ENCODE results near the gene INTS3.

Gene INTS3

GRCh38 chr1:153793973-153794615, 66.2 kb downstream of the INTS3 start:
- 85% methylated on average over 12 of the region's 12 CpGs for WGBS
- H3K27ac ChIP-seq (ENCODE audit: low read depth, low read length), result peak overlapping the region; percentile 52; the same call in 1 of the 2 replicates

GRCh38 chr1:153794624-153795329, 66.9 kb downstream of the INTS3 start:
- WGBS, result 52% methylated on average over 14 of the region's 14 CpGs
- H3K9ac ChIP-seq (ENCODE audit: low read depth, low read length), result peak overlapping the region; percentile 51
- H3K27me3 ChIP-seq (ENCODE audit: insufficient read depth, low read length), result no peaks in the 10 kb centered on the region
- H3K27ac ChIP-seq (ENCODE audit: low read depth, low read length), result peak overlapping the region; percentile 26; the same call in 1 of the 2 replicates
- H3K4me3 ChIP-seq (ENCODE audit: low read length), result peak overlapping the region; percentile 14; the same call in 1 of the 2 replicates
- H3K9me3 ChIP-seq (ENCODE audit: insufficient read depth, low read depth, low read length), result no peaks in the 10 kb centered on the region
- H3K4me1 ChIP-seq (ENCODE audit: insufficient read depth, low read length), result peaks cover 24% of the 10 kb centered on the region
- no peaks in the 10 kb centered on the region for H3K36me3 ChIP-seq (ENCODE audit: insufficient read depth, low read length)

More at GRCh38 chr1:153793973-153794615, 66.2 kb downstream of the INTS3 start:
- H3K4me3 ChIP-seq (ENCODE audit: low read length), result peak overlapping the region; percentile 14; the same call in 1 of the 2 replicates
- H3K9ac ChIP-seq (ENCODE audit: low read depth, low read length), result peak overlapping the region; percentile 46; the same call in 1 of the 2 replicates
- H3K36me3 ChIP-seq (ENCODE audit: insufficient read depth, low read length), result no peaks in the 10 kb centered on the region
- H3K27me3 ChIP-seq (ENCODE audit: insufficient read depth, low read length), result no peaks in the 10 kb centered on the region
- no peaks in the 10 kb centered on the region for H3K9me3 ChIP-seq (ENCODE audit: insufficient read depth, low read depth, low read length)
- H3K4me1 ChIP-seq (ENCODE audit: insufficient read depth, low read length), result peaks cover 24% of the 10 kb centered on the region

- Histone ChIP-seq H3K9me3 (ENCODE audit: insufficient read depth, low read depth, low read length) (no peaks in the 10 kb centered on the region), H3K27ac (ENCODE audit: low read depth, low read length) (peak overlapping the region; percentile 26; the same call in 1 of the 2 replicates), H3K4me3 (ENCODE audit: low read length) (no peak overlapping the region), H3K36me3 (ENCODE audit: insufficient read depth, low read length) (no peaks in the 10 kb centered on the region), H3K27me3 (ENCODE audit: insufficient read depth, low read length) (no peaks in the 10 kb centered on the region), H3K9ac (ENCODE audit: low read depth, low read length) (peak overlapping the region; percentile 51), H3K4me1 (ENCODE audit: insufficient read depth, low read length) (peaks cover 24% of the 10 kb centered on the region)
- 89% methylated on average over 18 of the region's 18 CpGs for WGBS
Measured at GRCh38 chr1:153795330-153795837, 67.5 kb downstream of the INTS3 start.

- 84% methylated on average over 9 of the region's 9 CpGs for WGBS
- Histone ChIP-seq H3K9me3 (ENCODE audit: insufficient read depth, low read depth, low read length) (no peaks in the 10 kb centered on the region), H3K4me1 (ENCODE audit: insufficient read depth, low read length) (peaks cover 24% of the 10 kb centered on the region), H3K27ac (ENCODE audit: low read depth, low read length) (no peak overlapping the region), H3K4me3 (ENCODE audit: low read length) (no peak overlapping the region), H3K9ac (ENCODE audit: low read depth, low read length) (no peak overlapping the region), H3K36me3 (ENCODE audit: insufficient read depth, low read length) (no peaks in the 10 kb centered on the region), H3K27me3 (ENCODE audit: insufficient read depth, low read length) (no peaks in the 10 kb centered on the region)
Measured at GRCh38 chr1:153795934-153796785, 68.3 kb downstream of the INTS3 start.

GRCh38 chr1:153796786-153797659, 69.2 kb downstream of the INTS3 start:
- no peak overlapping the region for H3K27ac ChIP-seq (ENCODE audit: low read depth, low read length)
- no peak overlapping the region for H3K4me3 ChIP-seq (ENCODE audit: low read length)
- WGBS, result 75% methylated on average over 26 of the region's 26 CpGs
- no peaks in the 10 kb centered on the region for H3K9me3 ChIP-seq (ENCODE audit: insufficient read depth, low read depth, low read length)
- H3K9ac ChIP-seq (ENCODE audit: low read depth, low read length), result no peak overlapping the region
- no peaks in the 10 kb centered on the region for H3K27me3 ChIP-seq (ENCODE audit: insufficient read depth, low read length)
- peaks cover 24% of the 10 kb centered on the region for H3K4me1 ChIP-seq (ENCODE audit: insufficient read depth, low read length)
- no peaks in the 10 kb centered on the region for H3K36me3 ChIP-seq (ENCODE audit: insufficient read depth, low read length)

GRCh38 chr1:153798468-153798780, 70.6 kb downstream of the INTS3 start:
- Histone ChIP-seq H3K4me3 (ENCODE audit: low read length) (no peak overlapping the region), H3K36me3 (ENCODE audit: insufficient read depth, low read length) (0 out of 2 replicates have a peak, but pooled peaks cover 4% of the 10 kb centered on the region), H3K9me3 (ENCODE audit: insufficient read depth, low read depth, low read length) (no peaks in the 10 kb centered on the region), H3K9ac (ENCODE audit: low read depth, low read length) (no peak overlapping the region), H3K27ac (ENCODE audit: low read depth, low read length) (no peak overlapping the region; the same call in 1 of the 2 replicates), H3K4me1 (ENCODE audit: insufficient read depth, low read length) (peaks cover 18% of the 10 kb centered on the region), H3K27me3 (ENCODE audit: insufficient read depth, low read length) (no peaks in the 10 kb centered on the region)
- 92% methylated on average over 3 of the region's 3 CpGs for WGBS

GRCh38 chr1:153799016-153799415, 71.2 kb downstream of the INTS3 start:
- 91% methylated on average over 3 of the region's 4 CpGs for WGBS
- Histone ChIP-seq H3K36me3 (ENCODE audit: insufficient read depth, low read length) (0 out of 2 replicates have a peak, but pooled peaks cover 4% of the 10 kb centered on the region), H3K9ac (ENCODE audit: low read depth, low read length) (no peak overlapping the region), H3K27me3 (ENCODE audit: insufficient read depth, low read length) (no peaks in the 10 kb centered on the region), H3K4me1 (ENCODE audit: insufficient read depth, low read length) (peaks cover 13% of the 10 kb centered on the region), H3K27ac (ENCODE audit: low read depth, low read length) (no peak overlapping the region), H3K9me3 (ENCODE audit: insufficient read depth, low read depth, low read length) (no peaks in the 10 kb centered on the region), H3K4me3 (ENCODE audit: low read length) (no peak overlapping the region)

- no peak overlapping the region for H3K27ac ChIP-seq (ENCODE audit: low read depth, low read length)
- WGBS, result 95% methylated on average over 27 of the region's 27 CpGs
- H3K36me3 ChIP-seq (ENCODE audit: insufficient read depth, low read length), result 0 out of 2 replicates have a peak, but pooled peaks cover 4% of the 10 kb centered on the region
Measured at GRCh38 chr1:153799566-153800465, 72.0 kb downstream of the INTS3 start.

GRCh38 chr1:153800516-153800915, 72.7 kb downstream of the INTS3 start:
- Histone ChIP-seq H3K27ac (ENCODE audit: low read depth, low read length) (no peak overlapping the region), H3K27me3 (ENCODE audit: insufficient read depth, low read length) (no peaks in the 10 kb centered on the region), H3K4me1 (ENCODE audit: insufficient read depth, low read length) (0 out of 2 replicates have a peak, but pooled peaks cover under 1% of the 10 kb centered on the region), H3K4me3 (ENCODE audit: low read length) (no peak overlapping the region), H3K36me3 (ENCODE audit: insufficient read depth, low read length) (0 out of 2 replicates have a peak, but pooled peaks cover 4% of the 10 kb centered on the region), H3K9me3 (ENCODE audit: insufficient read depth, low read depth, low read length) (no peaks in the 10 kb centered on the region), H3K9ac (ENCODE audit: low read depth, low read length) (no peak overlapping the region)
- WGBS, result 89% methylated on average over 7 of the region's 7 CpGs

More at GRCh38 chr1:153799566-153800465, 72.0 kb downstream of the INTS3 start:
- Histone ChIP-seq H3K9me3 (ENCODE audit: insufficient read depth, low read depth, low read length) (no peaks in the 10 kb centered on the region), H3K4me3 (ENCODE audit: low read length) (no peak overlapping the region), H3K4me1 (ENCODE audit: insufficient read depth, low read length) (peaks cover 6% of the 10 kb centered on the region; the same call in 1 of the 2 replicates), H3K9ac (ENCODE audit: low read depth, low read length) (no peak overlapping the region), H3K27me3 (ENCODE audit: insufficient read depth, low read length) (no peaks in the 10 kb centered on the region)
